ENCODE results near the gene CCSAP. TPM values are rescaled to one million over a fixed set of nuclear protein-coding genes. Genes with fewer than 3 reads are reported as not detected.

CCSAP gene
- polyA plus RNA-seq, 1 of the 3 experiments (the other 2 are of a cell fraction) = 1.8 TPM

DNA sequence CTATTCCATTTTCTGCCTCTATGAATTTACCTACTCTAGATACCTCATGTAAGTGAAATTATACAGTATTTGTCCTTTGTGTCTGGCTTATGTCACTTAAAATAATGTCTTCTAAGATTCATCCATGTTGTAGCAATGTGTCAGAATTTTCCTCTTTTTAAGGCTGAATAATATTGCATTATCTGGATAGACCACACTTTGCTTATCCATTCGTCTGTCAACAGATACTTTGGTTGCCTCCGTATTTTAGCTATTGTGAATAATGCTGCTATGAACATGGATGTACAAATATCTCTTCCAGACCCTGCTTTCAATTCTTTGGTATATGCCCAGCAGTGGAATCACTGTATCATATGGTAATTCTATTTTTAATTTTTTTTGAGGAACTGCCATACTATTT, 10.1 kb upstream of the CCSAP start:
- Histone ChIP-seq H3K4me3 (ENCODE audit: low read depth in 2 of 2, low read length in 1 of 2) (no peak overlapping the region), H4K20me1 (ENCODE audit: insufficient read depth) (no peaks in the 10 kb centered on the region), H3K79me2 (ENCODE audit: insufficient read depth) (no peaks in the 10 kb centered on the region), H3F3A (replicated peaks; ENCODE audit: insufficient read depth) (no peaks in the 10 kb centered on the region), H3K9ac (no peak overlapping the region), H3K27ac (ENCODE audit: low read depth in 2 of 2, low read length in 1 of 2) (no peak overlapping the region), H3K9me3 (0 out of 2 replicates have a peak, but pooled peaks cover 7% of the 10 kb centered on the region), H3K36me3 (replicated peaks in 1 of 2; ENCODE audit: control insufficient read depth in 1 of 2, insufficient read depth in 2 of 2, low read length in 1 of 2) (no peaks in the 10 kb centered on the region), H3K4me2 (no peak overlapping the region), H2AFZ (ENCODE audit: low read depth) (no peak overlapping the region), H3K9me2 (no peaks in the 10 kb centered on the region), H3K4me1 (ENCODE audit: control insufficient read depth in 1 of 2, insufficient read depth in 2 of 2, low read depth in 1 of 2, low read length in 1 of 2) (no peaks in the 10 kb centered on the region), H3K27me3 (ENCODE audit: insufficient read depth) (peaks cover 2% of the 10 kb centered on the region; the same call in 1 of the 2 replicates)
- TF ChIP-seq JUND (IDR thresholded peaks at IDR 0.05) (no peak), TAF1 (IDR thresholded peaks at IDR 0.05; ENCODE audit: borderline replicate concordance, low read depth, low read length) (no peak), FOXJ3 (CRISPR knock-in tag; IDR thresholded peaks at IDR 0.05) (no peak), EP300 (IDR thresholded peaks at IDR 0.05; ENCODE audit: borderline replicate concordance in 1 of 2, low read depth in 1 of 2, low read length in 1 of 2) (no peak), NRF1 (IDR thresholded peaks at IDR 0.05; ENCODE audit: low read depth, low read length) (no peak), TCF12 (IDR thresholded peaks at IDR 0.05) (no peak), ELF1 (IDR thresholded peaks at IDR 0.05) (no peak), FOSL2 (IDR thresholded peaks at IDR 0.05; ENCODE audit: borderline replicate concordance, low read depth) (no peak), POLR2AphosphoS5 (IDR thresholded peaks at IDR 0.05; ENCODE audit: low read depth, low read length) (no peak), RFX5 (IDR thresholded peaks at IDR 0.05; ENCODE audit: low read length) (no peak), RAD21 (IDR thresholded peaks at IDR 0.05; ENCODE audit: low read length) (no peak)
- TF ChIP-seq, protein P1, sequence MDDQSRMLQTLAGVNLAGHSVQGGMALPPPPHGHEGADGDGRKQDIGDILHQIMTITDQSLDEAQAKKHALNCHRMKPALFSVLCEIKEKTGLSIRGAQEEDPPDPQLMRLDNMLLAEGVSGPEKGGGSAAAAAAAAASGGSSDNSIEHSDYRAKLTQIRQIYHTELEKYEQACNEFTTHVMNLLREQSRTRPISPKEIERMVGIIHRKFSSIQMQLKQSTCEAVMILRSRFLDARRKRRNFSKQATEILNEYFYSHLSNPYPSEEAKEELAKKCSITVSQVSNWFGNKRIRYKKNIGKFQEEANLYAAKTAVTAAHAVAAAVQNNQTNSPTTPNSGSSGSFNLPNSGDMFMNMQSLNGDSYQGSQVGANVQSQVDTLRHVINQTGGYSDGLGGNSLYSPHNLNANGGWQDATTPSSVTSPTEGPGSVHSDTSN (IDR thresholded peaks at IDR 0.05) = no peak
- TF ChIP-seq, protein P2, sequence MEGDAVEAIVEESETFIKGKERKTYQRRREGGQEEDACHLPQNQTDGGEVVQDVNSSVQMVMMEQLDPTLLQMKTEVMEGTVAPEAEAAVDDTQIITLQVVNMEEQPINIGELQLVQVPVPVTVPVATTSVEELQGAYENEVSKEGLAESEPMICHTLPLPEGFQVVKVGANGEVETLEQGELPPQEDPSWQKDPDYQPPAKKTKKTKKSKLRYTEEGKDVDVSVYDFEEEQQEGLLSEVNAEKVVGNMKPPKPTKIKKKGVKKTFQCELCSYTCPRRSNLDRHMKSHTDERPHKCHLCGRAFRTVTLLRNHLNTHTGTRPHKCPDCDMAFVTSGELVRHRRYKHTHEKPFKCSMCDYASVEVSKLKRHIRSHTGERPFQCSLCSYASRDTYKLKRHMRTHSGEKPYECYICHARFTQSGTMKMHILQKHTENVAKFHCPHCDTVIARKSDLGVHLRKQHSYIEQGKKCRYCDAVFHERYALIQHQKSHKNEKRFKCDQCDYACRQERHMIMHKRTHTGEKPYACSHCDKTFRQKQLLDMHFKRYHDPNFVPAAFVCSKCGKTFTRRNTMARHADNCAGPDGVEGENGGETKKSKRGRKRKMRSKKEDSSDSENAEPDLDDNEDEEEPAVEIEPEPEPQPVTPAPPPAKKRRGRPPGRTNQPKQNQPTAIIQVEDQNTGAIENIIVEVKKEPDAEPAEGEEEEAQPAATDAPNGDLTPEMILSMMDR (IDR thresholded peaks at IDR 0.05) = no peak
- TF ChIP-seq, protein P3, sequence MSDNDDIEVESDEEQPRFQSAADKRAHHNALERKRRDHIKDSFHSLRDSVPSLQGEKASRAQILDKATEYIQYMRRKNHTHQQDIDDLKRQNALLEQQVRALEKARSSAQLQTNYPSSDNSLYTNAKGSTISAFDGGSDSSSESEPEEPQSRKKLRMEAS (IDR thresholded peaks at IDR 0.05; ENCODE audit: low read depth) = no peak
- DNase-seq = no peak
- 38% methylated on average over 2 of the region's 2 CpGs for WGBS (ENCODE audit: low lambda C conversion rate)
- ChIA-PET POLR2A (no interaction called here), CTCF (interaction anchor here (1.4 kb wide), 1 partner anchor 9 kb away, joined by 5 read pairs; no protein-coding TSS in a partner anchor)

DNA sequence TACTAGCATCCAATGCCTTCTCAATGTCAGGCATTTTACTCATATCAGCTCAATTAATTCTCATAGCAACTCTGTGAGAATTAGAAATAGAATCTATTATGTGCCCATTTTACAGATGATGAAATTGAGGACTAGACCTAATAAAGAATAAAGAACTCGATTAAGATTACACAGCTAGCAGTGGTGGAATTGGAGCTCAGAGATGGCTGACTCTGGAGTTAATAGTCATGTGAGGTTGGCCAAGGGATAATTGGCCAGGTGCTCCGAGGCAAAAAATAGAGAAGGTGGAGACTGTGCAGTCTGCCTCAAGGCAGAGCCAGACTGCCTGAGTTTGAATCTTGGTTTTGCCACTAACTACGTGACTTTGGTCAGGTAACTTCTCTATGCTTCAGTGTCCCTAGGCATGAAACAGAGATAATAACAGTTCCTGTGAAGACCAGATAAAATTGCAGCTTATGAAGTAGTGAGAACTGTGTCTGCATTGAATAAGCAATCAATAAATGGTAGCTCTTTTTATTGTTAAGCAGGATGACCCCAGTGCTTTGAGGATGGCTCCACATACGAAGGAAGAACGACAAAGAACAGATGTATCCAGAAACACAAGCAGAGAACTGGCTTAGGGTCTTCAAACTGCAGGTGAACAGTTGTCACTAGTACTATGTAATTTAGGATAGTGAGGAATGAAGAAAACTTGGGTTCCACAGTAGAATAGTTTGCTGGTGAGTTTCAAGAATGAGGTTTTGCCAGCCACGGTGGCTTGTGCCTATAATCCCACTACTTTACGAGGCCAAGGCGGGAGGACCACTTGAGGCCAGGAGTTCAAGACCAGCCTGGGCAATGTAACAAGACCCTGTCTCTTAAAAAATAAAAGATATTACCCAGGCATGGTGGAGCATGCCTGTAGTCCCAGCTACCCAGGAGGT, 6.9 kb upstream of the CCSAP start:
- no peaks in the 10 kb centered on the region for H3K79me2 ChIP-seq (ENCODE audit: insufficient read depth)
- no peaks in the 10 kb centered on the region for H3K9me2 ChIP-seq
- H3K9me3 ChIP-seq = 0 out of 2 replicates have a peak, but pooled peaks cover under 1% of the 10 kb centered on the region
- H3K36me3 ChIP-seq (replicated peaks in 1 of 2; ENCODE audit: control insufficient read depth in 1 of 2, insufficient read depth in 2 of 2, low read length in 1 of 2) = no peaks in the 10 kb centered on the region
- CTCF ChIA-PET = no interaction called here
- no peak for DNase-seq
- H4K20me1 ChIP-seq (ENCODE audit: insufficient read depth) = no peaks in the 10 kb centered on the region
- H3K4me2 ChIP-seq = no peak overlapping the region
- H3K9ac ChIP-seq = no peak overlapping the region
- POLR2A ChIA-PET = no interaction called here
- 65% methylated on average over 8 of the region's 8 CpGs for WGBS (ENCODE audit: low lambda C conversion rate)
- H3F3A ChIP-seq (replicated peaks; ENCODE audit: insufficient read depth) = no peaks in the 10 kb centered on the region
- no peaks in the 10 kb centered on the region for H3K4me1 ChIP-seq (ENCODE audit: control insufficient read depth in 1 of 2, insufficient read depth in 2 of 2, low read depth in 1 of 2, low read length in 1 of 2)
- H2AFZ ChIP-seq (ENCODE audit: low read depth) = no peak overlapping the region
- no peak overlapping the region for H3K4me3 ChIP-seq (ENCODE audit: low read depth in 2 of 2, low read length in 1 of 2)
- no peak for TF ChIP-seq TCF12 (IDR thresholded peaks at IDR 0.05)
- peaks cover 9% of the 10 kb centered on the region; the same call in 1 of the 2 replicates for H3K27me3 ChIP-seq (ENCODE audit: insufficient read depth)
- H3K27ac ChIP-seq (ENCODE audit: low read depth in 2 of 2, low read length in 1 of 2) = no peak overlapping the region
